ENCODE data around the gene DNAJC1. TPM values are rescaled to one million over a fixed set of nuclear protein-coding genes. Genes with fewer than 3 reads are reported as not detected.
A peak's percentile ranks its signal among the peaks of the same experiment; 100 is the strongest.

The DNAJC1 gene
- total and polyA plus RNA-seq, 10 of the 15 experiments (the other 5 are each of a cell fraction or from before 2014, with no cell fraction given): 2.5 to 39.3 (median 20.4) TPM

GRCh38 chr10:22010973-22011408 is 7.5 kb upstream of the DNAJC1 start:
- CTCF ChIA-PET: interaction anchor here (0.9 to 4.9 kb wide), 9 partner anchors 14 to 978 kb away, joined by 3 to 35 read pairs (median 3); no protein-coding TSS in a partner anchor
- POLR2A ChIA-PET: no interaction called here
- Histone ChIP-seq H3K4me1 (ENCODE audit: control insufficient read depth, insufficient read depth, low read length) (no peaks in the 10 kb centered on the region), H3K79me2 (ENCODE audit: control insufficient read depth, insufficient read depth, low read length) (no peaks in the 10 kb centered on the region), H3K27ac (ENCODE audit: control insufficient read depth, insufficient read depth) (no peak overlapping the region), H3K27me3 (replicated peaks in 1 of 2; ENCODE audit: control insufficient read depth in 2 of 2, insufficient read depth in 2 of 2, low read length in 1 of 2) (no peaks in the 10 kb centered on the region), H3K4me2 (ENCODE audit: control insufficient read depth, insufficient read depth) (no peak overlapping the region), H3K9me3 (replicated peaks; ENCODE audit: control insufficient read depth, insufficient read depth, low read length) (no peaks in the 10 kb centered on the region), H4K20me1 (ENCODE audit: control insufficient read depth, insufficient read depth) (no peaks in the 10 kb centered on the region), H3K9ac (ENCODE audit: control insufficient read depth, insufficient read depth, low read length) (no peak overlapping the region), H2AFZ (ENCODE audit: control insufficient read depth, low read depth, low read length) (no peak overlapping the region), H3K4me3 (no peak overlapping the region), H3K36me3 (ENCODE audit: control insufficient read depth in 2 of 2, insufficient read depth in 2 of 2, low read length in 1 of 2) (no peaks in the 10 kb centered on the region)
- TF ChIP-seq RAD21 (IDR thresholded peaks at IDR 0.05; ENCODE audit: insufficient read depth, low read depth, low read length) (peak; percentile 4; the same call in 1 of the 2 replicates), FOXM1 (IDR thresholded peaks at IDR 0.05; ENCODE audit: low read depth, low read length) (no peak), SMC3 (IDR thresholded peaks at IDR 0.05; ENCODE audit: borderline replicate concordance, low read length) (peak; percentile 4; the same call in 1 of the 2 replicates)
- ATAC-seq: no peak
- 0% methylated on average over 1 of the region's 1 CpG for WGBS (ENCODE audit: insufficient coverage, insufficient replicate concordance, low lambda C conversion rate, missing lambda C conversion rate)
- no peak for DNase-seq (ENCODE audit: low read depth, low spot score)
- no peak for FAIRE-seq
- RAD21 ChIA-PET (ENCODE audit: unreplicated experiment): interaction anchor here (1.6 kb wide), 2 partner anchors 14 to 979 kb away, joined by 5 read pairs; no protein-coding TSS in a partner anchor
- in situ Hi-C loops (cut with MboI) (no loop called here), intact Hi-C loops (cut with micrococcal nuclease; ENCODE audit: unreplicated experiment) (no loop called here)
- SMC1A ChIA-PET (ENCODE audit: uncharacterized antibody, unreplicated experiment): interaction anchor here (1.2 to 3.5 kb wide), 6 partner anchors 14 to 986 kb away, joined by 3 to 21 read pairs (median 3); no protein-coding TSS in a partner anchor
- BruUV-seq (replicated peaks): no TSS peak

DNA sequence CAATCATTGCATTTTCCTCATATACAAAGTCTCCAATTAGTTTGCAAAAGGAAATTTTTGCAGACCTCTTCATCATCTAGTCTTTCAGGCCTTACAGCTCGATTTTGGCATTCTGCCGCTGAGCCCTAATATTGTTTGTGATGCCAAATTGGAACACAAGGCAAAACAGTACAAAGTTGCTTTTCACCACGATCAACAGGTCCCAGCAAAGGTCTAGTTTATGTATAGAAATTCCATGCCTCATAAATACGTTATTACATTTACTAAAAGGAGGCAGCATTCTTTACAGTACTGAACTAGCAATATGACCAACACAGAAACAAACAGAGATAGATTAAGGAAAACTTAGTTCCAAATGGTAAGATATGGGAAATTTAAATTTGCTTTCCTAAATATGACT is 7.0 kb upstream of the DNAJC1 start:
- FAIRE-seq (no peak), ATAC-seq (no peak), DNase-seq (ENCODE audit: low read depth, low spot score) (no peak)
- no peak overlapping the region for H3K4me3 ChIP-seq
- no peak overlapping the region for H3K4me2 ChIP-seq (ENCODE audit: control insufficient read depth, insufficient read depth)
- ChIA-PET CTCF (interaction anchor here (0.9 to 4.9 kb wide), 9 partner anchors 17 to 979 kb away, joined by 3 to 35 read pairs (median 4); partner anchors contain the start of gene COMMD3), RAD21 (ENCODE audit: unreplicated experiment) (interaction anchor here (0.8 to 1.6 kb wide), 3 partner anchors 13 to 980 kb away, joined by 4 to 5 read pairs (median 5); no protein-coding TSS in a partner anchor), POLR2A (no interaction called here), SMC1A (ENCODE audit: uncharacterized antibody, unreplicated experiment) (interaction anchor here (1.0 to 3.5 kb wide), 8 partner anchors 13 to 986 kb away, joined by 3 to 21 read pairs (median 3); no protein-coding TSS in a partner anchor)
- H4K20me1 ChIP-seq (ENCODE audit: control insufficient read depth, insufficient read depth): no peaks in the 10 kb centered on the region
- no peak overlapping the region for H3K9ac ChIP-seq (ENCODE audit: control insufficient read depth, insufficient read depth, low read length)
- in situ Hi-C loops (cut with MboI) (no loop called here), intact Hi-C loops (cut with micrococcal nuclease; ENCODE audit: unreplicated experiment) (no loop called here)
- H2AFZ ChIP-seq (ENCODE audit: control insufficient read depth, low read depth, low read length): no peak overlapping the region
- BruUV-seq (replicated peaks): no TSS peak
- TF ChIP-seq STAT3 (IDR thresholded peaks at IDR 0.05; ENCODE audit: low read depth, low read length) (no peak), IRF3 (IDR thresholded peaks at IDR 0.05) (no peak), ZBTB40 (IDR thresholded peaks at IDR 0.05; ENCODE audit: borderline replicate concordance) (no peak), IKZF2 (IDR thresholded peaks at IDR 0.05) (no peak), HDGF (IDR thresholded peaks at IDR 0.05) (no peak), POLR2A (IDR thresholded peaks at IDR 0.05; ENCODE audit: low read depth, low read length) (no peak), IRF4 (IDR thresholded peaks at IDR 0.05; ENCODE audit: low read depth, low read length) (no peak)
- peaks cover 1% of the 10 kb centered on the region; the same call in 1 of the 2 replicates for H3K4me1 ChIP-seq (ENCODE audit: control insufficient read depth, insufficient read depth, low read length)
- H3K27me3 ChIP-seq (replicated peaks in 1 of 2; ENCODE audit: control insufficient read depth in 2 of 2, insufficient read depth in 2 of 2, low read length in 1 of 2): no peaks in the 10 kb centered on the region
- WGBS (ENCODE audit: insufficient coverage, insufficient replicate concordance, low lambda C conversion rate, missing lambda C conversion rate): 38% methylated on average over 4 of the region's 4 CpGs
- H3K9me3 ChIP-seq (replicated peaks; ENCODE audit: control insufficient read depth, insufficient read depth, low read length): no peaks in the 10 kb centered on the region
- no peaks in the 10 kb centered on the region for H3K79me2 ChIP-seq (ENCODE audit: control insufficient read depth, insufficient read depth, low read length)
- no peaks in the 10 kb centered on the region for H3K36me3 ChIP-seq (ENCODE audit: control insufficient read depth in 2 of 2, insufficient read depth in 2 of 2, low read length in 1 of 2)
- H3K27ac ChIP-seq (ENCODE audit: control insufficient read depth, insufficient read depth): no peak overlapping the region

All from GM12878 (cell line).